Osteoblast (primary cell): ENCODE data around the gene ZNF217. TPM values are rescaled to one million over a fixed set of nuclear protein-coding genes. Genes with fewer than 3 reads are reported as not detected.
"Not testable (repeated sequence)": the region's sequence is repeated elsewhere in the genome, so short reads cannot be mapped to it uniquely, and the experiment has no call there.

Experiments
- DNase-seq: peaks from one replicate; pipeline ENCODE4 v3.0.0; 2011; ENCODE audit warnings: low spot score, mixed read lengths; ENCODE audit not compliant: insufficient read length; ENCODE audit errors: missing footprints
- H2AFZ ChIP-seq: 2 replicates; pipeline ENCODE4 v1.6.0; 2011; ENCODE audit warnings: mild to moderate bottlenecking, low read length
- H3K27ac ChIP-seq: 2 replicates; pipeline ENCODE4 v1.5.1; 2011; ENCODE audit warnings: mild to moderate bottlenecking, low read depth, low read length, moderate library complexity
- H3K27me3 ChIP-seq: 2 replicates; pipeline ENCODE4 v1.6.0; 2012; ENCODE audit warnings: mild to moderate bottlenecking, control low read depth, inconsistent platforms, low read length, moderate library complexity; ENCODE audit not compliant: insufficient read depth
- H3K36me3 ChIP-seq: 2 replicates; pipeline ENCODE4 v1.5.1; 2011; ENCODE audit warnings: mild to moderate bottlenecking, low read length, control low read depth, moderate library complexity; ENCODE audit not compliant: insufficient read depth
- H3K4me1 ChIP-seq: 2 replicates; pipeline ENCODE4 v1.5.1; 2011; ENCODE audit warnings: mild to moderate bottlenecking, low read length, control low read depth, moderate library complexity; ENCODE audit not compliant: insufficient read depth
- H3K4me2 ChIP-seq: 2 replicates; pipeline ENCODE4 v1.6.0; 2011; ENCODE audit warnings: mild to moderate bottlenecking, low read length; ENCODE audit not compliant: insufficient read depth
- H3K4me3 ChIP-seq: fragments of 200-600 bp; sonication (generic); 3 replicates; pipeline ENCODE4 v1.5.1; 2012; ENCODE audit warnings: mild to moderate bottlenecking, low read length, inconsistent platforms; ENCODE audit not compliant: insufficient read depth
- H3K79me2 ChIP-seq: 2 replicates; pipeline ENCODE4 v1.6.0; 2012; ENCODE audit warnings: mild to moderate bottlenecking, low read length, control low read depth, inconsistent platforms; ENCODE audit not compliant: insufficient read depth
- H3K9me3 ChIP-seq: 2 replicates; pipeline ENCODE4 v1.5.1; 2011; ENCODE audit warnings: low read depth, low read length, control low read depth
- H4K20me1 ChIP-seq: 2 replicates; pipeline ENCODE4 v1.6.0; 2012; ENCODE audit warnings: mild to moderate bottlenecking, low read length, control low read depth; ENCODE audit not compliant: insufficient read depth
- total RNA-seq: library from RNA; depleted of rRNA; stranded (reverse); fragments of >200 nt; gene quantifications from 2 replicates; pipeline ENCODE4 v1.2.3, GENCODE V29; 2012
- TF ChIP-seq, protein P1 (sequence below): IDR thresholded peaks from 2 replicates; pipeline ENCODE4 v1.5.1; 2011; ENCODE audit warnings: mild to moderate bottlenecking, low read depth, low read length, moderate library complexity; ENCODE audit errors: extremely low read depth

The ZNF217 gene
- 26.4 and 26.8 TPM in 2 replicates for total RNA-seq

DNA sequence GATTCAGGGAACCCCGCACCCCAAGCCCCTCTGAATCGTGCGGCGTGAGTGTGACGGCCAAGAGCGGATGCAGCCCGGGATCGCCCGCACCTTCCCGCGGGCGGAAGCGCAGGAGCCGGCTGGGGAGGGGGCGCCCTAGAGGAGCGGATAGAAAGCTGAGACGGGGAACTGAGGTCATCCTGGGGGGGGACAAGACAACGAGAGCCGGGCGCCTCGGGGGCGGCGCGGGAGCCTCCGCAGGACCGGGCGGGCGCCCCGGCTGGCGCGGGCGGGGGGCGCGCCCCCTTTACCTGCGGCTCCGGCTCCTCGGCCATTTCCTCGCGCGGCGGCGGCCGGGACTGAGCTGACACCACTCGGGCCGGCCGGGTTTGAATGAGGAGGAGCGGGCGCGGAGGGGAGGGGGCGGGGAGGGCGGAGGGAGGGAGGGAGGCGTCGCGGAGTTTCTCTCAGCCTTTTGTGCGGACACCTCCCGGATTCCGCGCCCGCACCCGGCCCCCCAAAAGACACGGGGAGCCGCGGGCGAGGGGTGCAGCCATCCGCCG lies at the start of gene ZNF217:
Gene ZNF217 (minus strand): TSS at position 374 of the 542 bp plus-strand sequence. CDS start 11,013 bp downstream, outside the sequence.
- Histone ChIP-seq H3K27ac (peak within 1 kb of the TSS; percentile 97), H3K4me3 (peak within 1 kb of the TSS; percentile 84), H2AFZ (peak within 1 kb of the TSS; percentile 47), H3K4me2 (peak within 1 kb of the TSS; percentile 89), H3K4me1 (peaks cover 33% of the 10 kb centered on the region), H3K79me2 (peaks cover 47% of the 10 kb centered on the region)
- peak; percentile 68 for DNase-seq
- not testable (repeated sequence) for H3K36me3 ChIP-seq, H3K27me3 ChIP-seq, H4K20me1 ChIP-seq, H3K9me3 ChIP-seq

DNA sequence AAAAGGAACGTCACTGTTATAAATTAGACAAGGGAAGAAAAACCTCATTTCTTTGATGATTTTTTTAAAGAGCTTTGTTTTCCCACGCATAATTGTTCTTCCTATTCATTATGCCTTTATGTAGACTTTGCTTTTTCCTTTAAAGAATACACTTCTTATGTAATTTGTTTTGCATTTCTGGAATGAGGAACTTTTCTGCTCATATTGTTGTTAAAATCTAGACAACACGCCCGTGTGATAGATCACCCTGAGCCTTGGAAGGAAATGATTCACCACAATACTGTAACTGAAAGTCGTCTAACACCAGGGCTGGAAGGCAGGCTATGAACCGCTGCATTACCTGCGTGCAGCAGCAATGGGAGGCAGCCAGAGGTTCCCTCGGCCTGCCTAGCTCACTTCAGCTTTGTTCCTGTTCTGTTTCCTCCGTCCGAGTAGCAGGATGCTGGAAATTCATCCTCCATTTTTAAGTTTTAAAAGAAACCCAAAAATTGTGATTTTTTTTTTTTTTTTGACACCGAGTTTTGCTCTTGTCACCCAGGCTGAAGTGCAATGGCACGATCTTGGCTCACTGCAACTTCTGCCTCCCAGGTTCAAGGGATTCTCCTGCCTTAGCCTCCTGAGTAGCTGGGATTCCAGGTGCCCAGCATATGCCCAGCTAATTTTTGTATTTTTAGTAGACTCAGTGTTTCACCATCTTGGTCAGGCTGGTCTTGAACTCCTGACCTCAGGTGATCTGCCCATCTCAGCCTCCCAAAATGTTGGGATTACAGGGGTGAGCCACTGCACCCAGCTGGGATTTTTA lies 49.6 kb upstream of the ZNF217 start:
- no peaks in the 10 kb centered on the region for H3K36me3 ChIP-seq
- H3K9me3 ChIP-seq: no peaks in the 10 kb centered on the region
- peak overlapping the region; percentile 38 for H2AFZ ChIP-seq
- TF ChIP-seq, protein P1, sequence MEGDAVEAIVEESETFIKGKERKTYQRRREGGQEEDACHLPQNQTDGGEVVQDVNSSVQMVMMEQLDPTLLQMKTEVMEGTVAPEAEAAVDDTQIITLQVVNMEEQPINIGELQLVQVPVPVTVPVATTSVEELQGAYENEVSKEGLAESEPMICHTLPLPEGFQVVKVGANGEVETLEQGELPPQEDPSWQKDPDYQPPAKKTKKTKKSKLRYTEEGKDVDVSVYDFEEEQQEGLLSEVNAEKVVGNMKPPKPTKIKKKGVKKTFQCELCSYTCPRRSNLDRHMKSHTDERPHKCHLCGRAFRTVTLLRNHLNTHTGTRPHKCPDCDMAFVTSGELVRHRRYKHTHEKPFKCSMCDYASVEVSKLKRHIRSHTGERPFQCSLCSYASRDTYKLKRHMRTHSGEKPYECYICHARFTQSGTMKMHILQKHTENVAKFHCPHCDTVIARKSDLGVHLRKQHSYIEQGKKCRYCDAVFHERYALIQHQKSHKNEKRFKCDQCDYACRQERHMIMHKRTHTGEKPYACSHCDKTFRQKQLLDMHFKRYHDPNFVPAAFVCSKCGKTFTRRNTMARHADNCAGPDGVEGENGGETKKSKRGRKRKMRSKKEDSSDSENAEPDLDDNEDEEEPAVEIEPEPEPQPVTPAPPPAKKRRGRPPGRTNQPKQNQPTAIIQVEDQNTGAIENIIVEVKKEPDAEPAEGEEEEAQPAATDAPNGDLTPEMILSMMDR: no peak
- peak overlapping the region; percentile 81 for H3K4me2 ChIP-seq
- no peaks in the 10 kb centered on the region for H3K79me2 ChIP-seq
- H3K27me3 ChIP-seq: no peaks in the 10 kb centered on the region
- peak; percentile 81 for DNase-seq
- H3K4me1 ChIP-seq: peaks cover 18% of the 10 kb centered on the region
- H3K4me3 ChIP-seq: peak overlapping the region; percentile 47
- H4K20me1 ChIP-seq: no peaks in the 10 kb centered on the region
- H3K27ac ChIP-seq: peak overlapping the region; percentile 92

DNA sequence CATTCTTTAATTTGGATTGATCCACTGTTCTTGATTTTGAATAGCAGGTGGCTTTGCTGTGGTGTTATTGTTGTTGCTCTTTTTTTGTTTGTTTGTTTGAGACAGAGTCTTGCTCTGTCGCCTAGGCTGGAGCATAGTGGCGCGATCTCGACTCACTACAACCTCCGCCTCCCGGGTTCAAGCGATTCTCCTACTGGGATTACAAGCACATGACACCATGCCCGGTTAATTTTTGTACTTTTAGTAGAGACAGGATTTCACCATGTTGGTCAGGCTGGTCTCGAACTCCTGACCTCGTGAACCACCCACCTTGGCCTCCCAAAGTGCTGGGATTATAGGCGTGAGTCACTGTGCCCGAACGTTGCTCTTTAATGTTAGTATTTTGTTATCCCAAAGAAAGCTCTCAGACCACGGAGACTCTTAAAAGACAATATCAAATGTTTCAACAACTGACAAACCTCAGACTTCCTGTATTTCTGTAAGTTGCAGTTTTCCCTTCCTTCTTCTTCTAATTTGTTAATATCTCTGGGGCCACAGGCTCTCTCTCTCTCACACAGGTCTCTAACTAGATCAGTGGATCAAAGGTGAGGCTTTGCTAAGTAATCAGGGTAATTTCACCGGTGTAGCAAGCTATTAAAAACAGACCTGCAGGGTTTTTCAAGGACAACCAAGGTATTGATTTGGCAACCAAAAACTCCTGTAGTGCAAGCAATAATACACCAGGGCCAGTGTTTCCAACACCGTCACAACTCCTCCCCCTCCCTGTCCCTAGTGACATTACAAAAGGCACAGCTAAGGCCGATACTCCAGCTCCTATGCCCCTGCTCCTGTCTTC lies 48.8 kb upstream of the ZNF217 start:
- DNase-seq: no peak
- Histone ChIP-seq H3K9me3 (no peaks in the 10 kb centered on the region), H3K4me1 (peaks cover 18% of the 10 kb centered on the region), H4K20me1 (no peaks in the 10 kb centered on the region), H3K4me2 (peak overlapping the region; percentile 81), H3K27me3 (no peaks in the 10 kb centered on the region), H3K4me3 (peak overlapping the region; percentile 47), H2AFZ (peak overlapping the region; percentile 38), H3K79me2 (no peaks in the 10 kb centered on the region), H3K36me3 (no peaks in the 10 kb centered on the region), H3K27ac (peak overlapping the region; percentile 92)
- TF ChIP-seq, protein P1: no peak

DNA sequence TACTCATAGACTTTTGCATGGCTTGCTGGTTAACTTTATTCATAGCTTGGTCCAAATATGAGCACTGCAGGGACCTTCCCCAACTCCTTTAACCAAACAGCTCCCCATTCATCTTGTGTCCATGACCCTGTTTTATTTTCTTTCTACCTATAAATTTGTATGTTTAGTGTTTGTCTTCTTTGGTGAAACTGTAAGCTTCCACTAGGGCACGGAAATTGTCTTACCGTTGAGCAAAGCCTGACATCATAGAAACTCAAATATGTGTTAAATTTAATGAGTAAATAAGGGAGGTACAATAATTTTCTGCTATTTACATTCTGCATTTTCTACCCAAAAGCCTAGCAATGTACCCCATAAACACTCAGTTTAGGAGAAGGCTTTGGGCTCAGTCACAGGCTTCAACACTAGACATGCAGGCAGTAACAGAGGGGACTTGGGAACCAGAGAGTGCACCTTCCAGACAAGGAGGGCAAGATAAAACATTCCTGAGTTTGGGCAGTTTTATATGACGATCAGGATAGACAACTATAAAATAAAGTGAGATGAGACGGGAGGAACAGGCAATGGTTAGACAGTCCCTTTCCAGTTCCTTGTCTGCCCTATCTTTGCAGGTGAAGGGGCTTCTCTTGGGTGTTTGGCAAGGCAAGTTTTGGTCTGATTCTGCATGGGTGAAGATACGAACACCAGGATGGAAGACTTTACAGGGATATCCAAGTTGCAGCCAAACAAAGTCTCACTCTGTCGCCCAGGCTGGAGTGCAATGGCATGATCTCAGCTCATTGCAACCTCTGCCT lies 46.2 kb upstream of the ZNF217 start:
- H3K27ac ChIP-seq: no peak overlapping the region
- H3K27me3 ChIP-seq: no peaks in the 10 kb centered on the region
- H3K4me1 ChIP-seq: peaks cover 18% of the 10 kb centered on the region
- TF ChIP-seq, protein P1: no peak
- H2AFZ ChIP-seq: no peak overlapping the region
- no peaks in the 10 kb centered on the region for H4K20me1 ChIP-seq
- no peaks in the 10 kb centered on the region for H3K9me3 ChIP-seq
- no peaks in the 10 kb centered on the region for H3K79me2 ChIP-seq
- no peak for DNase-seq
- no peak overlapping the region for H3K4me2 ChIP-seq
- H3K36me3 ChIP-seq: no peaks in the 10 kb centered on the region
- no peak overlapping the region for H3K4me3 ChIP-seq
